Neural cell (in vitro differentiated cells): Measurements from ENCODE around the gene ATG4C. TPM values are rescaled to one million over a fixed set of nuclear protein-coding genes. Genes with fewer than 3 reads are reported as not detected.

ENCODE experiments used
- H2AFZ ChIP-seq: fragments of 200-600, 300-800 bp; sonication (generic), shearing (Covaris generic); 2 replicates; pipeline ENCODE4 v1.6.0; 2014; ENCODE audit warnings: low read depth, mild to moderate bottlenecking, antibody characterized with exemption, low read length, moderate library complexity
- H3F3A ChIP-seq: fragments of 200-600 bp; shearing (Covaris generic); 2 replicates; pipeline ENCODE4 v1.6.1; 2016; ENCODE audit warnings: mild to moderate bottlenecking, moderate library complexity, mixed read lengths, antibody characterized with exemption, low read length; ENCODE audit not compliant: insufficient read depth, poor library complexity, severe bottlenecking
- H3K27ac ChIP-seq: fragments of 200-600, 300-800 bp; sonication (generic), shearing (Covaris generic); 2 replicates; pipeline ENCODE4 v1.5.1; 2014; ENCODE audit warnings: mild to moderate bottlenecking, low read length, moderate library complexity
- H3K27me3 ChIP-seq: fragments of 300-800, 200-600 bp; sonication (generic), shearing (Covaris generic); 2 replicates; pipeline ENCODE4 v1.6.0; 2014; ENCODE audit warnings: mild to moderate bottlenecking, low read depth, low read length, moderate library complexity; ENCODE audit not compliant: insufficient read depth
- H3K36me3 ChIP-seq: fragments of 300-800, 200-600 bp; sonication (generic), shearing (Covaris generic); 2 replicates; pipeline ENCODE4 v1.5.1; 2014; ENCODE audit warnings: mild to moderate bottlenecking, antibody characterized with exemption, low read length, moderate library complexity; ENCODE audit not compliant: insufficient read depth
- H3K4me2 ChIP-seq: fragments of 300-800, 200-600 bp; sonication (generic), shearing (Covaris generic); 2 replicates; pipeline ENCODE4 v1.6.0; 2014; ENCODE audit warnings: mild to moderate bottlenecking, low read length
- H3K4me3 ChIP-seq: fragments of 300-800, 200-600 bp; sonication (generic), shearing (Covaris generic); 2 replicates; pipeline ENCODE4 v1.5.1; 2014; ENCODE audit warnings: mild to moderate bottlenecking, low read length, moderate library complexity
- H3K79me2 ChIP-seq: fragments of 200-600 bp; shearing (Covaris generic); replicated peaks from 2 replicates; pipeline ENCODE4 v1.6.0; 2014; ENCODE audit warnings: mild to moderate bottlenecking, low read length, moderate library complexity; ENCODE audit not compliant: insufficient read depth
- H3K9ac ChIP-seq: fragments of 300-800, 200-600 bp; sonication (generic), shearing (Covaris generic); 2 replicates; pipeline ENCODE4 v1.6.1; 2016; ENCODE audit warnings: mild to moderate bottlenecking, low read length, mixed read lengths
- H3K9me2 ChIP-seq: fragments of 200-600 bp; shearing (Covaris generic); 2 replicates; pipeline ENCODE4 v1.6.1; 2016; ENCODE audit warnings: mild to moderate bottlenecking, low read length, mixed read lengths; ENCODE audit not compliant: insufficient read depth
- H3K9me3 ChIP-seq: fragments of 200-600, 300-800 bp; sonication (generic), shearing (Covaris generic); 2 replicates; pipeline ENCODE4 v1.6.1; 2016; ENCODE audit warnings: mild to moderate bottlenecking, mixed run types, low read length, moderate library complexity, mixed read lengths
- H4K20me1 ChIP-seq: fragments of 200-600 bp; shearing (Covaris generic); 2 replicates; pipeline ENCODE4 v1.6.1; 2016; ENCODE audit warnings: mild to moderate bottlenecking, mixed run types; ENCODE audit not compliant: insufficient read depth
- EP300 ChIP-seq: fragments of 450-650 bp; conservative IDR thresholded peaks from 2 replicates; pipeline ENCODE4 v1.6.1; 2014; ENCODE audit warnings: antibody characterized with exemption, mild to moderate bottlenecking, moderate library complexity; ENCODE audit not compliant: poor library complexity, severe bottlenecking
- EZH2 ChIP-seq: fragments of 200-600, 300-800 bp; shearing (Covaris generic), sonication (generic); IDR thresholded peaks from 2 replicates; pipeline ENCODE4 v1.6.1; 2014; ENCODE audit warnings: antibody characterized with exemption, low read length, borderline replicate concordance, mild to moderate bottlenecking; ENCODE audit not compliant: insufficient read depth, poor library complexity, severe bottlenecking
- MXI1 ChIP-seq: fragments of 450-650 bp; conservative IDR thresholded peaks from 2 replicates; pipeline ENCODE4 v1.6.1; 2014; ENCODE audit warnings: antibody characterized with exemption, mild to moderate bottlenecking; ENCODE audit not compliant: poor library complexity, severe bottlenecking
- POLR2AphosphoS5 ChIP-seq: IDR thresholded peaks from 2 replicates; pipeline ENCODE4 v1.6.1; 2012
- RAD21 ChIP-seq: fragments of 450-650 bp; conservative IDR thresholded peaks from 2 replicates; pipeline ENCODE4 v1.6.1; 2014; ENCODE audit warnings: antibody characterized with exemption, mild to moderate bottlenecking, moderate library complexity
- SMC3 ChIP-seq: fragments of 450-650 bp; conservative IDR thresholded peaks from 2 replicates; pipeline ENCODE4 v1.6.1; 2014; ENCODE audit warnings: antibody characterized with exemption, mild to moderate bottlenecking, moderate library complexity; ENCODE audit not compliant: poor library complexity
- TAF1 ChIP-seq: IDR thresholded peaks from 2 replicates; pipeline ENCODE4 v1.6.1; 2012; ENCODE audit warnings: low read depth
- polyA minus RNA-seq: library from RNA; depleted of rRNA, polyadenylated mRNA; stranded (reverse); fragments of >200 nt; gene quantifications from 2 replicates; pipeline ENCODE4 v1.2.3, GENCODE V29; 2014
- polyA plus RNA-seq: library from polyadenylated mRNA; depleted of rRNA; stranded (reverse); fragments of >200 nt; gene quantifications from 2 replicates; pipeline ENCODE4 v1.2.3, GENCODE V29; 2014
- TF ChIP-seq, protein P1 (sequence below): IDR thresholded peaks from 2 replicates; pipeline ENCODE4 v1.6.1; 2012; ENCODE audit warnings: borderline replicate concordance
- TF ChIP-seq, protein P2 (sequence below): fragments of 450-650 bp; IDR thresholded peaks from 2 replicates; pipeline ENCODE4 v1.5.1; 2014; ENCODE audit warnings: antibody characterized with exemption, mild to moderate bottlenecking, moderate library complexity; ENCODE audit not compliant: poor library complexity, severe bottlenecking

The ATG4C gene, protein sequence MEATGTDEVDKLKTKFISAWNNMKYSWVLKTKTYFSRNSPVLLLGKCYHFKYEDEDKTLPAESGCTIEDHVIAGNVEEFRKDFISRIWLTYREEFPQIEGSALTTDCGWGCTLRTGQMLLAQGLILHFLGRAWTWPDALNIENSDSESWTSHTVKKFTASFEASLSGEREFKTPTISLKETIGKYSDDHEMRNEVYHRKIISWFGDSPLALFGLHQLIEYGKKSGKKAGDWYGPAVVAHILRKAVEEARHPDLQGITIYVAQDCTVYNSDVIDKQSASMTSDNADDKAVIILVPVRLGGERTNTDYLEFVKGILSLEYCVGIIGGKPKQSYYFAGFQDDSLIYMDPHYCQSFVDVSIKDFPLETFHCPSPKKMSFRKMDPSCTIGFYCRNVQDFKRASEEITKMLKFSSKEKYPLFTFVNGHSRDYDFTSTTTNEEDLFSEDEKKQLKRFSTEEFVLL
- polyA plus RNA-seq (11.0 and 11.7 TPM in 2 replicates), polyA minus RNA-seq (12.4 and 15.4 TPM in 2 replicates)

DNA sequence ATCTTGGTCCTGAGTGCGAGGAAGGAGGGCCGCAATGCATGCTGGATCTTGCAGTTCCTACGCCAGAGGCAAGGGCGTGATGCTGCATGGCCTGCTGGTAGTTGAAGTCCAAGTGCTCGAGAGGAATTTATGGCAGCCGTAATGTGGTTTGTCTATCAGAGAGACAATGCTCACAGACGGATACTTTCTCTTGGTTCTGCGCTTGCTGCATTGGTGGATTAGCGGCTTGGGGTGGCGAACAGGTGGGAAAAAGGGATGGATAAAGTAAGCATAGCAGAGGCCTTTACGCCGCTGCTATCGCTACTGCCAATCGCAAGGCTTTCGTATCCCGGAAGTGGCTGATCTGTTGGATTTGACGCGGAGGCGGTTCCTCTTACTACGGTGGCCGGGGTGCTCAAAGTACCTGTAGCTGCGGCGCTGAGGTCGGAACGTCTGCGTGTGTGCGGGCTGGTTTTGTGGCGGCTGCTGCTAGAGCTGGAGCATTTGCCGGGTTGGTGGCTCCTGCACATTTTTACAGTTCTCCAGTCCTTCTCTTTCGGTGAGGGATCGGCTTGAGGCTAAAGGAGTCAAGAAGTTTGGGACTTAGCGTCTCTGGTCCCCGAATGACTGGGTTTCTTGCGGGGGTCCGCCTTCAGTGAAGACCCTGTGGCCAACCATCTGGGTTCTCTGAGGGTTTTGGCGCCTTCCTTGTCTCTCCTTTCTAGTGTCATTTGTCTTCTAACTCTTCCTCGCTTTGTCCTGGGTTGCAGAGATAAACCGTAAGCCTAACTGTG, at the start of gene ATG4C:
Gene ATG4C, plus strand, starts transcription at position 397 of the 773 bp plus-strand sequence. CDS start 19,655 bp downstream, outside the sequence.
- peak within 1 kb of the TSS; percentile 97 for H3K27ac ChIP-seq
- peak within 1 kb of the TSS; percentile 76 for H3K4me3 ChIP-seq
- H3K4me2 ChIP-seq: peak within 1 kb of the TSS; percentile 94
- no peaks in the 10 kb centered on the region for H3K9me3 ChIP-seq
- peak within 1 kb of the TSS; percentile 90 for H3K9ac ChIP-seq
- TF ChIP-seq EZH2 (no peak), TAF1 (no peak), EP300 (peak; percentile 59), POLR2AphosphoS5 (peak; percentile 78), RAD21 (no peak), SMC3 (peak; percentile 51), MXI1 (peak; percentile 89)
- TF ChIP-seq, protein P1, sequence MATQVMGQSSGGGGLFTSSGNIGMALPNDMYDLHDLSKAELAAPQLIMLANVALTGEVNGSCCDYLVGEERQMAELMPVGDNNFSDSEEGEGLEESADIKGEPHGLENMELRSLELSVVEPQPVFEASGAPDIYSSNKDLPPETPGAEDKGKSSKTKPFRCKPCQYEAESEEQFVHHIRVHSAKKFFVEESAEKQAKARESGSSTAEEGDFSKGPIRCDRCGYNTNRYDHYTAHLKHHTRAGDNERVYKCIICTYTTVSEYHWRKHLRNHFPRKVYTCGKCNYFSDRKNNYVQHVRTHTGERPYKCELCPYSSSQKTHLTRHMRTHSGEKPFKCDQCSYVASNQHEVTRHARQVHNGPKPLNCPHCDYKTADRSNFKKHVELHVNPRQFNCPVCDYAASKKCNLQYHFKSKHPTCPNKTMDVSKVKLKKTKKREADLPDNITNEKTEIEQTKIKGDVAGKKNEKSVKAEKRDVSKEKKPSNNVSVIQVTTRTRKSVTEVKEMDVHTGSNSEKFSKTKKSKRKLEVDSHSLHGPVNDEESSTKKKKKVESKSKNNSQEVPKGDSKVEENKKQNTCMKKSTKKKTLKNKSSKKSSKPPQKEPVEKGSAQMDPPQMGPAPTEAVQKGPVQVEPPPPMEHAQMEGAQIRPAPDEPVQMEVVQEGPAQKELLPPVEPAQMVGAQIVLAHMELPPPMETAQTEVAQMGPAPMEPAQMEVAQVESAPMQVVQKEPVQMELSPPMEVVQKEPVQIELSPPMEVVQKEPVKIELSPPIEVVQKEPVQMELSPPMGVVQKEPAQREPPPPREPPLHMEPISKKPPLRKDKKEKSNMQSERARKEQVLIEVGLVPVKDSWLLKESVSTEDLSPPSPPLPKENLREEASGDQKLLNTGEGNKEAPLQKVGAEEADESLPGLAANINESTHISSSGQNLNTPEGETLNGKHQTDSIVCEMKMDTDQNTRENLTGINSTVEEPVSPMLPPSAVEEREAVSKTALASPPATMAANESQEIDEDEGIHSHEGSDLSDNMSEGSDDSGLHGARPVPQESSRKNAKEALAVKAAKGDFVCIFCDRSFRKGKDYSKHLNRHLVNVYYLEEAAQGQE: peak; percentile 51
- TF ChIP-seq, protein P2, sequence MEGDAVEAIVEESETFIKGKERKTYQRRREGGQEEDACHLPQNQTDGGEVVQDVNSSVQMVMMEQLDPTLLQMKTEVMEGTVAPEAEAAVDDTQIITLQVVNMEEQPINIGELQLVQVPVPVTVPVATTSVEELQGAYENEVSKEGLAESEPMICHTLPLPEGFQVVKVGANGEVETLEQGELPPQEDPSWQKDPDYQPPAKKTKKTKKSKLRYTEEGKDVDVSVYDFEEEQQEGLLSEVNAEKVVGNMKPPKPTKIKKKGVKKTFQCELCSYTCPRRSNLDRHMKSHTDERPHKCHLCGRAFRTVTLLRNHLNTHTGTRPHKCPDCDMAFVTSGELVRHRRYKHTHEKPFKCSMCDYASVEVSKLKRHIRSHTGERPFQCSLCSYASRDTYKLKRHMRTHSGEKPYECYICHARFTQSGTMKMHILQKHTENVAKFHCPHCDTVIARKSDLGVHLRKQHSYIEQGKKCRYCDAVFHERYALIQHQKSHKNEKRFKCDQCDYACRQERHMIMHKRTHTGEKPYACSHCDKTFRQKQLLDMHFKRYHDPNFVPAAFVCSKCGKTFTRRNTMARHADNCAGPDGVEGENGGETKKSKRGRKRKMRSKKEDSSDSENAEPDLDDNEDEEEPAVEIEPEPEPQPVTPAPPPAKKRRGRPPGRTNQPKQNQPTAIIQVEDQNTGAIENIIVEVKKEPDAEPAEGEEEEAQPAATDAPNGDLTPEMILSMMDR: no peak
- peaks cover 25% of the 10 kb centered on the region for H3K79me2 ChIP-seq
- no peaks in the 10 kb centered on the region for H4K20me1 ChIP-seq
- no peaks in the 10 kb centered on the region for H3F3A ChIP-seq
- no peaks in the 10 kb centered on the region for H3K9me2 ChIP-seq
- no peaks in the 10 kb centered on the region for H3K27me3 ChIP-seq
- H2AFZ ChIP-seq: peak within 1 kb of the TSS; percentile 96
- H3K36me3 ChIP-seq: no peaks in the 10 kb centered on the region

DNA sequence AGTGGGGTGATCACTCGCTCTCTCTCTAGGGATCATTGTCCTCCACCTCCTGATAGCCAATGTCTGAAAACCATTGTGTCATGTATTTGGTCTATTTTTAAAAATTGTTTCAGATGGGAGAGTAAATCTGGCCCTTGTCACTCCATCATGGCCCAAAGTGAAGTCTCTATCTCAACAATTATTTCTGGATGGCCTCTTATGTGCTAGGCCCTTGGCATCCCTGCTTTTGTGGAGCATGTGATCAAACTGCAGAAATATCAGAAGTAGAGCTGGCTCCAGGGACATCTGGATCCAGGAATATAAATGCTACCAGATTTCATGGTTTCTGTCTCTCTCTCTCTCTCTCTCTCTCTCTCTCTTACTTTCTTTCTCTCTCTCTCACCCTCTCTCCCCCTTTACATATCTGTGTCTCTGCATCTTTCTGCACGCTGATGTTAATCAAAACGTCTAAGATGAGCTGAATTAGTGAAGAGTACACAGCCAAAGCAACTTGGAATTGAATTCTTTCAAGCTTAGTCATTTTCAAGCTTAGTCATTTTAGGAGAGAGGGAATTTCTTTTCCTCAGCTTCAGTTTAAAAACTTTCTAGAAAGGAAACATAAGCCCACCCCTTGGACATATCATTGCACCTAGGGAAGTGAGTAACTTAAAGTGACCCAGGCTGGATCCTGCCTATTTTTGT, 48.3 kb upstream of the ATG4C start:
- H3K9me3 ChIP-seq: no peaks in the 10 kb centered on the region
- H3K79me2 ChIP-seq: no peaks in the 10 kb centered on the region
- TF ChIP-seq, protein P2: no peak
- TF ChIP-seq SMC3: no peak
- TF ChIP-seq EP300: no peak
- no peak for TF ChIP-seq MXI1
- no peak for TF ChIP-seq TAF1
- TF ChIP-seq EZH2: no peak
- TF ChIP-seq RAD21: no peak
- TF ChIP-seq, protein P1: no peak
- no peak for TF ChIP-seq POLR2AphosphoS5
- H3F3A ChIP-seq: no peaks in the 10 kb centered on the region
- H4K20me1 ChIP-seq: no peaks in the 10 kb centered on the region
- no peak overlapping the region for H3K4me2 ChIP-seq
- H3K9ac ChIP-seq: no peak overlapping the region
- no peak overlapping the region for H2AFZ ChIP-seq
- H3K27me3 ChIP-seq: no peaks in the 10 kb centered on the region
- no peak overlapping the region for H3K27ac ChIP-seq
- no peaks in the 10 kb centered on the region for H3K36me3 ChIP-seq
- no peak overlapping the region for H3K4me3 ChIP-seq
- H3K9me2 ChIP-seq: no peaks in the 10 kb centered on the region
